ENCODE results near the gene SCN8A. TPM values are rescaled to one million over a fixed set of nuclear protein-coding genes. Genes with fewer than 3 reads are reported as not detected.

The SCN8A gene
- total RNA-seq, 1 experiment from 2014 or later: 0.71 TPM

DNA sequence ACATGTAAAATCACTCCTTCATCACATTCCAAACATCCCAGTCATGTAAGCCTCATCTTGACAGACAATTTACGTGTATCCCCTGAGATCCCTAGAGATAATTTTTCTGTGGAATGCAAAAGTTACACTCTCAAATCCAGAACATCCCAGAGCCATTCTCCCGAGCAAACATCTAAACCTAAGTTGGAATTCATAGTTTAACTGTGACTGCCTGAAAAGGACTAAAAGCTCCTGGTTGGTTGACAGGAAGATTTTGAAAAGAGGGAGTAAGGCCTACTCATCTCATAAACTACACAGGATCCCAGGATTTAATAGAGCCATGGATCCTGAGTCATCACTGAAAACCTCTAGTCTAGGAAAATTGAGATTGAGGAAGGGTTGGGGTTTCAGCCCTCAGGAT, 123.6 kb downstream of the SCN8A start:
- no peak for DNase-seq (ENCODE audit: low spot score)

DNA sequence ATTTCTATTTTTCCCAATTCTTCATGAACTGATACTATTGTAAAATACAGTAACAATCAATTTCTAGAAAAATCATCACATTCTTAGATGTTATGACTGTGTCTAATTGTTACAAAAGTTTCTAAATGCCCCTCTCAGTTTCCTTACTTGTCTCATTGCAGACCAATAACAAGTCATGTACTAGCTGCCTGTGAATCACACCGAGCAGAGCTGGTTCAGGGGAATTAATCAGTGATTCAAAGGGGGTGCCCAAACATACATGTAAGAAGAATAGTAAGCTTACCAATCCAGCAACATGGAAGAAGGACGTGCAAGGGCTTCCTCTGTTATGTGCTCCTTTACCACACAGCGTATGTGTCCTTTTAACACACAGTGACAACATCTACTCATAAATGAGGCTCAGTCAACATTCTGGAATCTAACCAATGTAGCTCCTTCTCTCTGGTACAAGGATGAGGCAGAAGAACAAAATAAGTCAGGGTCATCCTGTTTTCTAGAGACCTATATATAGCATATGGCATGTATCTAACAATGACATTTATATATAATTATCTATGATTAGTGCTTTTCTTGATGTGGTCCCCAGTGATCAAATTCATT, 126.4 kb downstream of the SCN8A start:
- no peak for DNase-seq (ENCODE audit: low spot score)

DNA sequence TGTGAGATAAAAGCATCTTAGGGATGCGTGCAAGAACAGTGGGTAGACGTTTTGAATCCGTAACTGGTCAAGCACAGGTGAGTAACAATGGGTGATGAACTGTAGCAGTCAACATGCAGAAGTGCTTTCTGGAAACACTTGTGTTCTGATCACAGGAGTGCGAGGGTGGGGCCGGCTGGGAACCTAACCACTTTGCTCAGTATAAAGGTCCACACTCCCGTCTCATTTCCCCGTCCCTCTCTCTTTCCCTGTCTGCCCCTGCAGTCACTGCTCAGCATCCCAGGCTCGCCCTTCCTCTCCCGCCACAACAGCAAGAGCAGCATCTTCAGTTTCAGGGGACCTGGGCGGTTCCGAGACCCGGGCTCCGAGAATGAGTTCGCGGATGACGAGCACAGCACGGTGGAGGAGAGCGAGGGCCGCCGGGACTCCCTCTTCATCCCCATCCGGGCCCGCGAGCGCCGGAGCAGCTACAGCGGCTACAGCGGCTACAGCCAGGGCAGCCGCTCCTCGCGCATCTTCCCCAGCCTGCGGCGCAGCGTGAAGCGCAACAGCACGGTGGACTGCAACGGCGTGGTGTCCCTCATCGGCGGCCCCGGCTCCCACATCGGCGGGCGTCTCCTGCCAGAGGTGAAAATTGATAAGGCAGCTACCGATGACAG, 130.4 kb downstream of the SCN8A start:
- DNase-seq (ENCODE audit: low spot score): no peak

DNA sequence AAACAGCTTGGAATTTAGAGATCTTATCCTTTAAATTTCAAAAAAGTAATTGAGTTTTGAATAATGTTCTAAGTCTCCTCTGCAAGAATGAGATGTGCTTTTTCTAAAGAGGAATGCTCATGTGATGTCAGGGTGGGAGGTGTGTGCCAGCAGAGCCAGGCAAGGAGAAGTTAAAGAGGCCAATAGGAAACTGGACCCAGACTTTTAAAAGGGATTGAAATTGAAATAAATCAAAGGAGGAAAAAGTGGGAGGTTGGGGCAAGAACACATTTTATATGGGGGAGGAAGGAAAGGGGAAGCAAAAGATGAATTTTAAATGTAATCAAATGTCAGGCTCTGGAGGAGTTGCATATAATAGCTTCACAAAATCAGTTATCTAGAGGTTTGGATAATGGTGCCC, 131.4 kb downstream of the SCN8A start:
- no peak for DNase-seq (ENCODE audit: low spot score)

DNA sequence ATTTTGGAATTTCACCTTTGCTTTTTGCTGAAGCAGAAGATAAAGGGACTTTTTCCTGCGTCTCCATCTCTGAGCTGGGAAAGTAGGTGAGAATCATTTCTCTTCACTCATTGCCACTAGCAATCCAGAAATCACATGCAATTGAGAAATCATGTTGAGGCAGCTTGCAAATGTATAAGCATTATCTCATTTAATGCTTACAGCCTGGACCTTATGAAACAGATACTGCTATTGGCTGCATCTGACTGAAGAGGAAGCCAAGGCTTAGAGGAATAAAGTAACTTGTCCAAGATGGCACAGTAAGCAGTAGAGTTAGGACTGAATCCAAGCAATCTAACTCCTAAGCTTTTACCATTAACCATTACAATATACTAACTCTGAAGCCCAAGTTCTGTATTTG, 135.1 kb downstream of the SCN8A start:
- no peak for DNase-seq (ENCODE audit: low spot score)

DNA sequence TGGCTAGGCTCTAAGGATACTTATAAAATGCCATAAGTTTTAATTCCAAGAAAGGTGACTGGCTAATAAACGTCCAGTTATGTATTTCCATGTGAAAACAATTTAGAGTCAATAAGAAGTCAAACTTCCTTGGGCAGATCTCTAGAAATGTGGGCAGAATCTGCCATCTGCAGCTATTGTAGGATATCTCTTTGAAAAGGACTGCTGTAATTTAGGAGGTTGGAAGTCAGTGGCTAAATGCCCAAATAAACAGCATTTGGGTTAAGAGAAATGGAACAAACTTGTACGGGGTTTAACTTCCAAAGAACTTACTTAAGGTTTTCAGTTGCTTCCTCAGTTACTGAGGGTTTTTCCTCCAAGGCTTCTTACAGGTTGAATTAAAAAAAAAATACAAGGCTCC, 135.9 kb downstream of the SCN8A start:
- no peak for DNase-seq (ENCODE audit: low spot score)

DNA sequence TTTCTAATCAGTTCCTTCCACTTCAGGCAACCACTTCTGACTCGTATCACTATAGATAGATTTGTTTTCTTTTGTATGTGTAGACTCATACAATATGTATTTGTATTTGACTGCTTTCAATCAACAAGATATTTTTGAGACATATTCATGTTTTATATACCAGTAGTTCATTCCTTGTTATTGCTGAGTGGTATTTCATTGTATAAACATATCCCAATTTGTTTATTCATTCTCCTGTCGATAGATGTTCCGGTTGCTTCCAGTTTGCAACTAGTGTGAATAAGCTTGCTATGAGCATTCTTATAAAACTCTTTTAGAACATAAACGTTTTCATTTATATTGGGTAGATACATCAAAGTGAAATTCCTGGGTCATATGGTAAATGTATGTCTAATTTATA, 138.3 kb downstream of the SCN8A start:
- no peak for DNase-seq (ENCODE audit: low spot score)

DNA sequence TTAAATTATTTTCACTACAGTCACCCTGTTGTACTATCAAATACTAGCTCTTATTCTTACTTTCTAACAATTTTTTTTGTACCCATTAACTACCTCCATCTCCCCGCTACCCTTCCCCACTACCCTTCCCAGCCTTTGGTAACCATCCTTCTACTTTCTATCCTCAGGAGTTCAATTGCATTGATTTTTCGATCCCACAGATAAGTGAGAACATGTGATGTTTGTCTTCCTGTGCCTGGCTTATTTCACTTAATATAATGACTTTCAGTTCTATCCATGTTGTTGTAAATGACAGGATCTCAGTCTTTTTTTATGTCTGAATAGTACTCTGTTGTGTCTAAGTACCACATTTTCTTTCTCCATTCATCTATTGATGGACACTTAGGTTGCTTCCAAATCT, 139.7 kb downstream of the SCN8A start:
- no peak for DNase-seq (ENCODE audit: low spot score)

DNA sequence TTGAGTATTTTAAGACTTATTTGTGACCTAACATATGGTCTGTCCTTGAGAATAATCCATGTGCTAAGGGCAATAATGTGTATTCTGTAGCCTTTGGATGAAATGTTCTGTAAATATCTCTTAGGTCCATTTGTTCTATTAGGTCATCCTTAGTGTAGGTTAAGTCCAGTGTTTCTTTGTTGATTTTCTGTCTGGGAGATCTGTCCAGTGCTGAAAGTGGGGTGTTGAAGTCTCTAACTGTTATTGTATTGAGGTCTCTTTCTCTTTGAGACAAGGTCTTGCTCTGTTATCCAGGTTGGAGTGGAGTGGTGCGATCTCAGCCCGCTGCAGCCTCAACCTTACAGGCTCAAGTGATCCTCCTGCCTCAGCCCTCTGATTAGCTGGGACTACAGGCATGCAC, 149.5 kb downstream of the SCN8A start:
- DNase-seq (ENCODE audit: low spot score): no peak

DNA sequence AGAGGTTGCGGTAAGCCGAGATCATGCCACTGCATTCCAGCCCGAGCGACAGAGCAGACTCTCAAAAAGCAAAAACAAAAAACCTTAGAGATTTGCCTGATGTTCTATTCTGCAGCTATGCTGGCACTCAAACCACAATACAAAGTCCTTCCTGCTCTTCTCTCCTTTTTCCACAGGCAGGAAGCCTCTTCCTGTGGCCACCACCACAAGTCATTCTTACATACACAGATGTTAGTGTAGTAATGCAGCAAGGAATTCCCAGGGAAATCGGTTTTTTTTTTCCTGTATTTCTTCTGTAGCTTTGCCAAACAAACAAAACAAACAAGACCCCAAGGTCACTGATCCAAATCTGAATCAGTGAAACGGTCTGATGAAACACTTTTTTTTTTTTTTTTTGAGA, 153.2 kb downstream of the SCN8A start:
- DNase-seq (ENCODE audit: low spot score): no peak

DNA sequence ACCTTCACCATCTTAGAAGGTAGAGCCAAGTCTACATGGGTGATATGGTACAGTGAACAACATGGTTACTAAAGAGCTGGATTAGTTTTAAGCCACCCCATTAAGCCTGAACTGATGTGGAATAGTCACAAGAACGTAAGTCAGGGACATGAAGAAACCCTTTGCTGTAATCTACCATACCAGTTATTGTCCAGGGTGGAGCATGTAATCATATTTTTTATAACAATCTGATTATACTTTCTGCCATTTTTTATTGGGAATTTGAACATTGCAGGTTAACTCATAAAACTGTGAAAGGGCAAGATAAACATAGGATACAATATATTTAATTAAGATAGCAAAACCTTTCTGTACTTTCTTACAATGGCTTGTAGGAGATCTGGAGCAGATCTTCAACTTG, 153.9 kb downstream of the SCN8A start:
- DNase-seq (ENCODE audit: low spot score): no peak

DNA sequence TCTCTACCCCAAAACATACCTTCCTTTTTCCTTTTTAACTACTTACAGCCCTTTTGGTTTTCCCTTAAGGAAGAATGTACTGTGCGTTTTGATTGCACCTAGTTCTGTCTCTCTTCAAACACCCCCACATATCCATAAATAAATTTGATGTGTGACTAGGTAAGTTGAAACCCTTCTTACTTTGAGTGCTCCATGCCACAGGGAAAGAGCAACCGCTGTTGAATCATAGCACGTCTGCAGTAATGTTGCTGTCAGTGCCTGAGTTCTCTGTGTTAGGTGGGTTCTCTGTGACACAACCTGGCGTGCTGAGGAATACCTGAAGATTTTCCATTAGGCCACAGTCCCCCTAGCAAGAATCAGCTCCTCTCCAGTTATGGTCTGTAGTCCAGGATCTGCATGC, 155.4 kb downstream of the SCN8A start:
- no peak for DNase-seq (ENCODE audit: low spot score)

DNA sequence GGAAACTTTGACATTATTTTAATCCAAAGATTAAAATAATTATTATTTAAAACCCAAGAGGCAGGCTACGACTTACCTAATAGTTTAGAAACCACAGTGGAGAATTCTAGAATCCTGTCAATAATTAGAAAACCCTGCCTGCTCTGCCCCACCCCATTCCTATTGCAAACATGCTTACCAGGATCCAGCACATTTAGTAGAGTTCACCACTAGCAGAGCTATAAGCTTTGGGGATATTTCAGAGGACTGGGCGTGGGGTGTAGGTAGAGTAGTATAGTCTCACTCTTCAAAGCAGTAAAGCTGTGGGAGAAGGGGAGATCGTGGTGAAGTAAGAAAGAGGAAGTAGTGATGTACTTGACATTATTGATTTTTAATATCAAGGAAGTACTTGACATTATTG, 157.2 kb downstream of the SCN8A start:
- DNase-seq (ENCODE audit: low spot score): no peak

DNA sequence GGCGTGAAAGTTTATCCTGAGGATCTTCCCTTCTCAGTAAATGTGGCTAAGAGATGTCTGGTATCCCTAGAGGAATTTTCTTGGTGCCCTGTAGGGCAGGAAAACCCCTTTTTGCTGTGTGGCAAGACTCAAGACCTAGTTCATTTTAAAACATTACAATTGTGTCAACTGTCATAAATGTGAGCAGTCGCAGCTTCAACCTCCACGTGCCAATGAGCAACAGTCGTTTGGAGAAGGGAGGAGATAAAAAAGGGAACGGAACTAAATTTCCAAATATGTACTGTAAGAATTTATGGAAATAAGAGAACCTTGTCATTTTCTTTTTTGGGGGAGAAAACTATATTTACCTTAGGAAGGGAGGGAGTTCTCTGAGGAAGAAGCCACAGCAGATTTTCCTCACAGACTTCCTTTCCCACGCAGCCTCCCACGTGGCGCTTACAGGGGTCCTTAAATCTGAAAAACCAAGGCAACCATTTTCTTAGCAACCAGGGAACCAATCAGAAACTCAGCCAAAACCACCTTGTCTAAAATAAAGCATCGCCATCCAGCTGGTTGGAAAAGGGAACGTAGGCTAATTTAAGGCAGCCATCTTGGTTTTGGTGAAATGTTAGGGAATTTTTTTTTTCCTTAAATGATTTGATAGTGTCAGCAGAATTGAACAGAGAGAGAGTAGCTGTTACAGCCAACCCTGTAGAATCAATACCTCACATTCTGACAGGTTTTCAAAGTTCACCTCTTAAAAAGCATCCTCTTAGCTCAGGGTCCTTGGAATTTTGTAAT, 158.4 kb downstream of the SCN8A start:
- DNase-seq (ENCODE audit: low spot score): no peak

DNA sequence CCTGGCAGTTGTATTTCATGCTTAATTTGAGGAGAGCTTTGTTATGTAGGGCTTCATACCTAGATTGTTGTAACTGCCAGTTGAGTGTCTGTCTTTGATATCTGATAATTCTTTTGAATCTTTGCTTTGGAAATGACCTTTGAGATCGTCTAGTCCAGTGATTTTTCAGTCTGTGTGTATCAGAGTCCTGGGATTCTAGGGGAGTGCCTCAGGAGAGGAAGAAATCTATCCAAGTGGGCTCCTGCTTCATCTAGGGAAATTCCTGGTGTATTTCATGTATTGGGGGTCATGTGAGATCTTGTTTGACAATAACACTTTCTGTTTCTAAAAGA, 158.9 kb downstream of the SCN8A start:
- no peak for DNase-seq (ENCODE audit: low spot score)

DNA sequence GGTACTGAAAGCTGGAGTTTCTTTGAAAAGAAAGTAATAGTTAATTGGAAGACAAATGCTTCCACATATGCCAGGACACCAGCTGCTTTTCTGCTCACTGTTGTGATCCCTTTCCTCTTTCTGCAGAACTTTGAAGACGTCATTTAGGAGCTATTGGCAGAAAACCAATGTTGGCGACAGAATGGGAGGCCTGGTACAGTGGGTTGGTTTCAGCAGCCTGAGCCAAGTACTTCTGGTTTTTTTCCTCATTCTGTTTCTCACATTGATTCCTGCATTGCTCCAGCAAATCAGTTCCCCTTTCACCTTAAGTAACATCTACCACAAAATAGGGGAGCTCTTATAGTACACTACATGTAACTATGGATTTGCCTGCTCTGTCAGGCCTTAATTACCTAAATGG, 160.6 kb downstream of the SCN8A start:
- no peak for DNase-seq (ENCODE audit: low spot score)

DNA sequence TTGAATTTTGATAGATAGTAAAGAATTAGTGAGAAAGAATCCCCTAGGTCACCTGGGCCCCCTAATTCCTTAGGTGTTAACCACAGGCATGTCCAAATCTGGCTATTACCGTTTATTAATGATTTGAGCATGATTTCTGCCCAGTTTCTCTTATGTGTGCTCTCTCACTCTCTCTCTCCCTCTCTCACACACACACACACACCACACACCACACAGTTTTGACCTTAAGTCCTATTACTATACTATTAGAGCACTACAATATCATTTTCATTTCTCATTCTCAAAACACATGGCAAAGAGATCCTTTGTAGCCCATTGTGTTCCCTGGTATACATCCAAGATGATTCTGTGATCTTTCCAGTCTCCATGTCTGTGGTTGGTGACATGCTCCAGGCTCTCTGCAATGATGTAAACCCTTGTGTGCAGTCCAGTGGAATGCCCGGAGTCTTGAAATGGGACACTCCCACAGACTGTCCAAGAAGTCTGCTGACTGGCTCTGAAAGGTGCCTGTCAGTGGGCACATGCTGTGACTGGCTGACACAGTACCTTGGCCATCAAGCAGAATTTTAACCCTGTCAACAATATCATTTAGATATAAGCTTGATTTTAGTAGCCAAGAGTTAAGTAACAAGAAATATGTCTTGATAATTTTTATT, 161.3 kb downstream of the SCN8A start:
- DNase-seq (ENCODE audit: low spot score): no peak

DNA sequence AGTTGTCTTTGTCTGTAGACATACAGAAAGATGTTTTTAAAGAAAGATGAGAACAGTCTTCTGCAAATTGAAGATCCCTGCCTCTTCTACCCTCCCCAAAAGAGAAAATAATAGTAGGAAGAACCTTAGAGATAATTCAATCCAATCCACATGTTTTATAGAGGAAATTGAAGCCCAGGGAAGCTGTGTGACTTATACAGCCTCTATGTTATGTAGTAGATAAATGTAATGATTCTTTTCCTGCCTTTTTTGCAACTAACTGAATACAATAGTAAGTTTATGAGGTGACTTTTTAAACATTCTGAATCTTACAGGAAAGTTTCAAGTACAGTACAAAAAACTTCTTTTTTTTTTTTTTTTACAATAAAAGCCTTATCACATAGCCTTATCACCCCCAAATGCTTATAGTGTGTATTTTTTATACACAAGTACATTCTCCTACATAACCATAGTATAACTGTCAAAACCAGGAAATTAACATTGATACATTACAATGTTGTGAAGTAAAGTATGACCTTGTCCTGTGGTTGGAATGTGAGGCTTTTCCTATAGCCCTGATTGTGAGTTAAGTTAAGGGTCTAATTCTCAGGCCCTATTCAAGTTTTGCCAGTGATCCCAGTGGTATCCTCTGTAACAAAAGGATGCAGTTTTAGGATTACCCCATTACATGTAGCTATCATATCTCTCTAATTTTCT, 163.1 kb downstream of the SCN8A start:
- no peak for DNase-seq (ENCODE audit: low spot score)

DNA sequence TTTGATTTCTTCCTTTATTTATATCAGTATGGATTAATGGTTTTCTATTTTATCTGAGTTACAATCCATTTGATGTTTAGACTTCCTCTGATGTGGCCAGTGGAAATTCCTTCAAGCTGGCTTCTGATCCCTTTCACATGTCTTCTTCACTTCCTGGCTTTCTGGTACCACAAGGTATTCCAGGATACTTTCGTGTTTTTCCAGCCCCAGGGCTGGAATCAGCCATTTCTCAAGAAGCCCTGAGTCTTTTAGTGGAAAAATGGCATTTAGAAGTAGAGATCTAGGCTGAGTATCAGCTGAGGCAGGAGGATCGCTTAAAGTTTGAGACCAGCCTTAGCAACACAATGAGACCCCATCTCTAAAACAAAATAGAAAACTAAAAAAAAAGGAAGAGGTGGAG, 164.2 kb downstream of the SCN8A start:
- no peak for DNase-seq (ENCODE audit: low spot score)

DNA sequence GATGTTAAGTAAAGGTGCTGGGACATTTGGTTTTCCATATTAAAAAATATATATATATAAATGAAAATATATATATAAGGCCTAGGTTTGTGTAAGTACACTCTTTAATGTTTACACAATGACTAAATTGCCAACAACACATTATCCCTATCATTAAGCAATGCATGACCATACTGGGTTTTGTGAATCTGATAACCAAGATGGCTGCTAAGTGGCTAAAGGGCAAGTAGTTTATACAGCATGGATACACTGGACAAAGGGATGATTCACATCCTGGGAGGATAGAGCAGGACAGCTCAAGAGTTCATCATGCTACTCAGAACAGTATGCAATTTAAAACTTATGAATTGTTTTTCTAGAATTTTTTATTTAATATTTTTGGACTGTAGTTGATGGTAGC, 168.1 kb downstream of the SCN8A start:
- DNase-seq (ENCODE audit: low spot score): no peak

DNA sequence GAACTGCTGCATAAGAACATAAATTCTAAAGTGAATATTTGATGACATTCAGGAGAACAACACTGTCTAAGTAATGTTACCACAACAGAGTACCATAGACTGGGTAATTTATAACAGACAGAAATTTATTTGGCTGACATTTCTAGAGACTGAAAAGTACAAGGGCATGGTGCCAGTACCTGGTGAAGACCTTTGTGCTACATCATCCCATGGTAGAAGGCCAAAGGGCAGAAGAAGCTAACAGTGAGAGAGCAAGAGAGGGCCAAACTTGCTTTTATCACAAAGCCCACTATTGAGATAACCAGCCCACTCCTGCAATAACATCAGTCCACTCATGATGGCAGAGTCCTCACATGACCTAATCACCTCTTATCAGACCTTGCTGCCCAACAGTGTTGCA, 168.7 kb downstream of the SCN8A start:
- DNase-seq (ENCODE audit: low spot score): no peak

DNA sequence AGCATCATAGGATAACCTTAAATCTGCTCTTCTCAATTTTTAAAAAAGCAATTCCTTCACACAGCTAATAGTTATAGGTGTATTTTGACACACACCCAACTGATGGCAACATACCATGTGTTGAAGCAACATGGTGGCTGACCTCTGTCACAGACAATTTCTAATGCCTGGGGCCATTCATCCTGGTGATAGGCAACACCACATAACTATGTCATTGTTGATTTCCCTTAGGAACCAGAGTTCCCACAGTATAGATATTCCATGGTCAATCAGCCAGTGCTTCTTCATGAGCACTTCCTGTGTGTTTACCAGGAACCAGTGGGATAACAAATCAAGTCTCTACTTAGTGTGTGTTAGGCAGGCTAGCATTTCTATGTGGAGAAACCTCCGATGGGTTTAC, 169.2 kb downstream of the SCN8A start:
- DNase-seq (ENCODE audit: low spot score): no peak

Measured in HT-29 (cell line).